GM21526 (cell line): ENCODE measurements around the gene ADCY6.

ENCODE experiments used
- ATAC-seq: cut with Tn5 transposase; IDR thresholded peaks from one replicate; pipeline ENCODE4 v1.9.1; 2021; ENCODE audit warnings: moderate library complexity; ENCODE audit not compliant: unreplicated experiment, low FRiP score

The ADCY6 gene

DNA sequence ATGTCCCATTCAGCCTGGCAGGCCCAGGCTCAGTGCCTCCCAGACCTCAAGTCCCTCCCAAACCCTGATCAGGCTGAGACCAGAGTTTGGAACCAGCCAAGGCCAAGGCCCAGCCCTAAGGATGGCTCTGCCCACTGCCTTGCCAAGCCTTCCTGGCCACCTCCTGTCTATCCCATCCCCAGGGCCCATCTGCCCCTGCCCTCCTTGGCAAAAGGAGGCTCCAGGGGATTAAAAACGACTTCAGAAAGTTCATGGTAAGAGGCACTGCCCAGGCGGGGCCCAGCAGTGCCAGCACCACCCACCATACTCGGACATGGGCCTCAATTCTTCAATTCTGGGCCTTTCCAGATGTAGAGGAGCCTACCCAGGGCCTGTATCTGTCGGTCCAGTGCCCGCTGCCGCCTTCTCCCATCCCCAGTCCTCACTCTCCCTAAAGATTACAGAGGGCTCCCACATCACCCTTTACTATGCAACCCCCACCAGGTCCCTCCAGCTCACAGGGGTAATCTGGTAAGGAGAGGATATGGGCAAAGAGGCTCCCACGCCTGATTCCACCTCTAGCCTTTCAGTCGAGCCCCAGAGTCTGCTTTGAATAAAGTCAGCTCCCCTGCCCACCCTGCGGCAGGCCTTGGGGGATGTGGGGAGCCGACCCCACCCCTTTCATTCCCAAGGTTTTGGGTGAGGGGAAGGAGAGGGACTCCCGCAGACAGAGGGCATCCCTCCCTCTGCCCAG is 932 bp downstream of the ADCY6 start:
- ATAC-seq = no peak

DNA sequence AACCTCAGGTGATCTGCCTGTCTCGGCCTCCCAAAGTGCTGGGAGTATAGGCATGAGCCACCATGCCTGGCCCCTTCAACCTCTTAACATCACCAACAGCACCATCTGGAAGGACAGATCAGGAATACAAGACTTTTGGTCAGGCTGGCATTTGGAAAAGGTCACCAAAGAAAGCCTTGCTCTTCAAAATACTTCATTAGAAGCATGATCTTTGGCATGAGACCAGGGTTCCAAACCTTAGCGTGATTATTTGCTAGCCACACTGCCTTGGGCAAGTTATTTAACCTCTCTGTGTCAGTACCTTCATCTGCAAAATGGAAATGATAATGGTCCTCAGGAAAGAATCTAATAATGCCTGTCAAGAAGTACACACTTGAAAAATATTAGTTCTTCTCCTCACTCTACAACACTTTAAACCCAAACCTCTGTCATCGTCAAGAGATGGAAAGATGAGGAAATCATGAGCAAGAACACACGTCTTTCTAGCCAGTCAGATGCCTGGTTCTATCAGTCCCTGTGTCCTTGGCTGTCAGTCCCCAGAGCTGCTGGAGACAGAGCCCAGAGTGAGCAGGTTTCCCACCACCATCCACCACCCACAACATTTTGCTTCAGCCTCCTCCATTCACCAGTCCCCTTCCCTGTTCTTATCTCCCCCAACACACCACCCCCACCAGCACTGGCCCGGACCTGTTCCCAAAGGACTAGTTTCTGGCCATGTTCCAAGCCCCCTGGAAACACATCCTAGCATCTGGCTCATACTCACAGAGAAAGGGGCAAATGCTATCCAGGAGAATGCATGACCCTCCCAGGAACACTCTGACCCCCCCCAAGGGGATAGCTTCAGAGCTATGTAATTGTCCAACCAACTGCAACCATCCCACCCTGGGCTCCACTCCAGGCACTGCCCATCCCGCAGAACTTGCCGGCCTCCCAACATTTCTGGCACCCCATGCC is 2.0 kb downstream of the ADCY6 start:
- no peak for ATAC-seq

DNA sequence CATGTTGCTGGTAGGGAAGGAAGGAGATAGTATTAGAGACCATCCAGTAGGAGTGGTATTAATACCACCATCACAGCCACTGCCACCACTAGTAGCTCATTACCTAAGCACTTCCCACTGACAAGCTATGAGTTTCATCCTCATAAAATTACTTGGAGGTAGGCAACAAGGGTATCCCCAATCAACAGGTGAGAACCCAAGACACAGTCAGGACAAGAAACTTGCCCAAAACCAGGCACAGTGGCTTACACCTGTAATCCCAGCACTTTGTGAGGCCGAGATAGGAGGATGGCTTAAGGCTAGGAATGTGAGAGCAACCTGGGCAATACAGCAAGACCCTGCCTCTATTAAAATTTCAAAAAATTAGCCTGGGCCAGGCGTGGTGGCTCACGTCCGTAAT is 5.5 kb downstream of the ADCY6 start:
- no peak for ATAC-seq

DNA sequence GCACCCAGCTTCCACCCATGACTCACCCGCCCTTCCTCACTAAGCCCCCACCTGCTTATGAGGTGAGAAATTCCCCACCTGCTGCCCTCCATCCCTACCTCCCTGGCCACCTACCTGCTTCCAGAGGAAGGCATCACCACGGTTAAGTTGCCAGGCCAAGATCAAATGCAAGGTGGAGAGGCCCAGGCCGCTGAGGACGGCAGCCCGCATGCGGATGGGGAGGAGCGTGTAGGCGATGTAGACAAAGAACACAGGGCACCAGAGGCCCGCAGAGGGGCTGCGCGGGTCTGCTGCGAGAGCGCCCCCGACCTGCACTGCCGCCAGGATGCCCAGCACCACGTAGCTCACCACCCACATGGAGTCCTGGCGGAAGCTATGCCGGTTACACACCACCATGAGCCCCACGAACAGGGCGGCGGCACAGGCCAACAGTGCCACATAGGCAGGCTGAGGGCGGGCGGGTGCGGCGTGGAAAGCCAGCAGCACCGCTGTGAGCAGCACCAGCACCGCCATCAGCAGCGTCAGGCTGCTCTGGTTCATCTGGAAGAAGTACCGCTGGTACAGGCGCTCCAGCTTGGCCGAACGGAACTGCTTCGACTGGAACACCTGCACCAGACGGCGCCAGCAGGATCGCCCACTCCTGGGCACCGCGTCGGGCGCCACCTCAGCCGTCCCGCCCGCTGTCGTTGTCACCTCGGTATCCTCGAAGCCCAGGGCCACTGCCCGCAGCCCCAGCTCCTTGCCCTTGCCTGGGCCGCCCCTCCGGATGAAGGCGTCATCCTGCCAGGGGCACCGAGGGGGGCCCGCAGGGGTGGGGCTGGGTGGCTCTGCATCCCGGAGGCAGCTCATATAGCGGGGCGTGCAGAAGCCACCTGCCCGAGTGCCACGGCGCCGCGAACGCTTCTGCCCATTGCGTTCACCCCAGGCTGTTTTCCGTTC is 6.2 kb downstream of the ADCY6 start:
- ATAC-seq = no peak

DNA sequence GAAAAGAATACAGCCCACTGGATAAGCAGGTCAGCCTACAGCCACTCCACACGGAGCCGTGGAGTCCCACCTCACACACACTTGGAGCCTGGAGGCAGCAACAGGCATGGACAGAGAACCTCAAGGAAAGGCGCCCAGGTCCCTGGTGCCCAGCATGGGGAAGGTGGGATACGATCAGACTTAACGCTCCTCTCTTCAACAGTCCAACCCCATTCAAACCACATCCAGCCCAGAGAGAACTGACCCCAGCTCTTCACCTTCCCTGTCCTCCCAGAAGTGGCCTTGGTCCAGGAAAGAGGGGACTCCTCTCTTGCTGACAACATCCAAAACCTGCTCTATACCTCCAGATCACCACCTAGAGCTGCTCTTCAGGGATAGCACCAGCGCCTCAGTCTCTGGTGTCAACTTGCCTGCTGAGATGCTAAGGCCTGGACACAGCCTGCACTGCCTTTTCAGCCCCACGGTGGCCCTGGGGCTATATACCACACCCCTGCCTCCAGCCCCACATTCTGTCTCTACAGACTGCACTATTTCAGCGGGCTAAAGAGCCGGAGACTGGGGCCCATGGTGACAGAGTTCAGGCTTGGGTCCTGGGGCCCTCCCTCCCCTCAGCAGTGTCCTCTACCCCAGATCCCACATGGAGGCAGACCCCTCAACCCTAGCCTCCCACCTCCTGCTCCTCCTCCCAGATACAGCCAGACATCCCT is 7.0 kb downstream of the ADCY6 start:
- ATAC-seq = no peak

DNA sequence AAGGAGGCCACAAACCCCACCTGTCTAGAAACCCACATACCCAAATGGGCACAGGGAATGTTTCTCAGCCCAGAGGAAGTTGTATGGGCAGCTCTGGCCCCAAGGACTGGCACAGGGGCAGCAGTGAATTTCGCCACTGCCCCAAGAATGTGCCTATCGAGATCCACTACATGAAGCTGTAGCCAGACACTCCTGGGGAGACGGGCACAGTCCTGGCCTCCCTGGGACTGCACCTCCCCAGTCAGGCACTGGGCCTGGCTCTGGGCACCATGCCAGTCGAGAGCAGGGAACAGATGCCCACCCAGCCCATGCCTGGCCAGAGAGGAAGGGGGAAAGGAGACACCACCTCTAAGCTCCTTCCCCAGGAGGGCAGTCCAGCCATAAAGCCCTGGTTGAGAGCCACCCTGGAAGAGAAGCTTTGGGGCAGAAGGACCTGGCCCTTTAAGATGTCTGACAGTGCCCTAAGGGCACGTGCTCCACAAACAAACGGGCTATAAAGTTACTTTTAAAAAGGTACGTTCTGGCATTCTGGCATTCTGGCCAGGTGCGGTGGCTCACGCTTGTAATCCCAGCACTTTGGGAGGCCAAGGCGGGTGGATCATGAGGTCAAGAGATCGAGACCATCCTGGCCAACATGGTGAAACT is 8.4 kb downstream of the ADCY6 start:
- no peak for ATAC-seq

DNA sequence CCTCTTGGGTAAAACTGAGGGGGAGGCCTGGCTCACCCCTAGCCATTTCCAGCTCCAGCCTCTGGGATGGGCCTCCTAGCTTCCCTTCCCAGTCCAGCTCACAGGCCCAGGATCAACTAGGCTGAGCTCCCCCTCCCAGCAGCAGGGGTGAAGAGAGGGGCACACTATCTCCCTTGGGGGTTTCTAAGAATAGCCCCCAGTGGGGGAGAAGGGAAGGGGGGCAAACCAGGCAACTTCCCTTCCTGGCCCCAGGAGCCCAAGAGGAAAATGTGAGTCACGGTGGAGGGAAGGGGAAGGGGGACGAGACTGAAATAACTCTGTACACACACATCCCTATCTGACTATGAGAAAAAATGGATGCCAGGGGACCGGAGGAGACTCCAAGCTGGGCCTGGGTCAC is 9.0 kb downstream of the ADCY6 start:
- no peak for ATAC-seq

DNA sequence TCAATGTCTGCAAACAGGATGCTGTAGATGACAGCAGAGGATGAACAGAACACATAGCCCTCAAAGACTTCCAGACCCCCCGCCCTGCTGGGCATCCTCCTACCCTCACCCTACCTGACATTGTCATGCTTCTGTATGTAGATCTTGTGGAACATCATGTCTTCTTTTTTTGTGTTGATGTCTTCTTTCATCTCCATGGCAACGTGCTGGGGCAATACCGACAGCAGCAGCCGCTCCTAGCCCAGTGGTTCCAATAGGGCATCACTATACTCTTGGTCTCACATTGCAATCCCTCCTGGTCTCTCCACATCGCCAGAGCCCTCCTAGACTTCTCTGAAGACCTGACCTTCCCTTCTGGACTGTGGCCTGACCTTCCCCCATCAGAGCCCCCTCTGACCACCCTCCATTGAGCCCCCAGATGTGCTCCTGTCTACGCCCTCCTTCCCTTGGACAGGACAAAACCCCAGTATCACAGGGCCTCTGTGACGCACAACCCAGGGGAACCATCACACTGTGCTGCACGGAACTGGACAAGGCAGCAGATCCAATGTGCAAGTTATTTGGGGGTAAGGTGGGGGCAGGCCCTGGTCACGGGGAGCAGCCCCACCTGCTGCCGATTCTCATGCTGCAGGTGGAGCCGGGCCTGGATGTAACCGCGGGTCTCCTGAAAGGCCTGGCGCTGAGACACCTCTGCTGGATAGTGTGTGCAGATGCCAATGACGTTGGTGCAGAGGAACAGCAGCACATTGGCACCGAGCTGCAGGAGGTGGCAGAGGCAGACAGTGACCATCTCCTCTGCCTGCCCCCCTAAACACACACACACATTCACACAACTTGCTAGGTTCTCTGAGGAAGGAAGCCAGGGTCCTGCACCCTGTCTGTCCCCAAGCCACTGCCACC is 11.1 kb downstream of the ADCY6 start:
- ATAC-seq = no peak

DNA sequence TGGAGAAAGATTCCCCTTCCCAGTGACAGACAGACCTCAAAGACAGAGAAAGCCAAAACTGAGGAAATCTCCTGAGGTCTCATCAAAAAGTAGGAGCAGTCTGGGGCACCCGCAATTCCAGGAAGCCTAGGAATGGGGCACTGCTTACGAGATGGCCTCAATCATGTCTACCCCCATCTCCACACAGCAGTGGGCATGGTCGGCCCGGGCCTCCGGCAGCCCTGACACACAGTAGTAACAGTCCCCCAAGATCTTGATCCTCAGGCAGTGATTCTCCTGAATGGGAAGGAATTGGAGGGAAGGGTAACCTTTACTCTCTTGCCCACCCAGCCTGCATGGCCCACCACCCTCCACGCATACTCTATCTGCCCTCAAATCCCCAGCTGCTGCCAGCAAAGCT is 11.9 kb downstream of the ADCY6 start:
- no peak for ATAC-seq

DNA sequence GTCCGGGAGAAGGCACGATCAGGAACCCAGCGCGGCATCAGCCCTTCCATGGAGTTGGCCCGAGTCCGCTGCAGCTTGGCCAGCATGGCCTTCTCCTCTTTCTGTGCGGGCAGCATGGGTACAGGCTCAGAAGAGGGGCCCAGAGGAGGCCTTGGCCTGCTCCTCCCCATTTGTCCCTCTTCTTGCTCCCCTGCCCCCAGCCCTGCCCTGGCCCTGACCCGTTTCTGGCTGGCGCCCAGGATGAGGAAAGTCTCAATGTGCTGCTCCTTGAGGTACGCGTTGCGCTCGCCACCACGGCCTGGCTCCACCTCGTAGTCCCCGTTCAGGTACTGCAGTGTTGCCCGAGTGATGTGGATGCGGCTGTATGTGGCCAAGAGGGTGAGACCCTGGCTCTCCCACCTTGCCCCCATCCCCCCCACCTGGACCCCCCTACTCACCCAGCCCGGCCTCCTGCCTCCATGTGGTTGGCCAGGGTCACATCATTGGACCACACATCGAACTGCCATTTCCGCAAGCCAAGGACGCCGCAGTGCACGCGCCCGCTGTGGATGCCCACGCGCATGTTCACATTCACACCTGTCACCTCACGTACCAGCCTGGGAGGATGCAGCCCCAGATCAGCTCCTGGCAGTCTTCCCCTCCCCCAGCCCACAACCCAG is 12.8 kb downstream of the ADCY6 start:
- ATAC-seq = no peak

DNA sequence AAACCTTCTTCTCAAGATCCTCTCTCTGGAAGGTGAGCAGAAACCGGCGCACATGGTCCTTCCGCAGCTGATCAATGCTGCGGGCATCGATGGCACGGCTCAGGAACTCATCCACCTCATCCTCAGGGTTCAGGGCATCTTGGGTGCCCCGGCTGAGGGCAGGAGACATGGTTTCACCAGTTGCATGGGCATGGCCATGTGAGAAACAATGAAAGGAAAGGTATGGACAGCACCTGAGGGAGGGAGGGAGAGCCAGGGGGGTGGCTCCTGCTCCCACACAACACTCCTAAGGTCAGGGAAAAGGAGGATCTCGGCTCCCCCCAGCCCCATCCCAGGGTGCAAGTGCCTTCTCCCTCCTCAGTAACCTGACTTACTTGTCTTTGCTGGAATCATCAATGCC is 13.6 kb downstream of the ADCY6 start:
- ATAC-seq = no peak

DNA sequence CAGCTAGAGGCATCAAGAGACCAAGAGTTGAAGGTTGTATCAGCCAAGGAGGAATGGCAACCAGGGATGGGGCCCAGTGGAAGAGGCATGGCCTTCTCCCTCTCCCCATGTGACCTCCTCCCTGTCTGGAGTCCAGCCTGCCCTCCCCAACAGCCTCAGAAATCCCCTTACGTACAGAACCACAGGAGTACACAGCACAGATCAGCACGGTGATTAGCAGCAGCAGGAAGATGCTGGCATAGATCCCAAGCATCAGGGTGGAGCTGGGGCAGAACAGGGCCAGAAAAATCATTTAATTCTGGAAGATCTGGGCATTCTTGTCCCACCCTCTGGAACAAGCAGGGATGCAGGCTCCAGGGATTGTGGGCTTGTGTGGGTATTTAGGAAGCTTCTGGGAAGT is 14.4 kb downstream of the ADCY6 start:
- no peak for ATAC-seq

DNA sequence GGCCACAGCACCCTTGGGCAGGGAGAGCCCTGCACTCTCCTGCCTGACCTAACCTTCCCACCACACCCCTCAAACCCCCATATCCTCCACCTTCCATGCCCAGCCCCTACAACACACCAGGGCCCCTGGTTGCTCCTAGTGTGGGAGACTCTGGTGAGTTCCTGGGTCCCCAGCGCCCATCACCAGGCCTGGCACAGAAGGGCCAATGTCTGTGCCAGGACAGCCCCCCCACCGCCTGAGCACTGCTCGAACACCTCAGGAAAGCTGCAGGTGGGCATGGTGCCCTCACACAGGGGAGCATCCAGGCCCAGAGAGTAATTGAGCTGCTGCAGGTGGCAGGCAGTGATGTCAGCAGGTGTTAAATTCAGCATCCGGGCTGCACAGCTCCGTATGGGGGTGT is 15.2 kb downstream of the ADCY6 start:
- no peak for ATAC-seq

DNA sequence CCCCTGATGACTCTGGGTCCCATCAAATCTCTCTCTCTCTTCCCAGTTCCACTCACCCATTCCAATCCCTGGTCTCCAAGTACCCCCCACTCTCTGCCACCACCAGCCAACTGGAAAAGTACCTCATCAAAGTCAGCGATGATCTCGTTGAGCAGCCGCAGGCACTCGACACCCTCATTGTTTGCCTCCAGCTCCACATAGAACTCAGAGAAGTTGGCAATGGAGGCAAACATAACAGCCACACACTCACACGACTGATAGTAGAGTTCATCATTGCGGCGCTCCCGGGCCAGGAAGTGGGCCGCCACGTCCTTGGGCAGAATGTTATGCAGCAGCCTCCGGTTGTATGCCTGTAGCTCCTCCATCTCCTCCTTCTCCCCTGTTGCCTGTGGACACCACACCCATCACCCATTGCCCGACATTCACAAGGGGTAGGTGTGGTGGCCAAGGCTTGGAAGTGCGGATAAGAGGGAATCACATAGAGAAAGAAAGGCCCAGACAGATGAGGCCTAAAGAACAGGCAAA is 17.2 kb downstream of the ADCY6 start:
- ATAC-seq = no peak

DNA sequence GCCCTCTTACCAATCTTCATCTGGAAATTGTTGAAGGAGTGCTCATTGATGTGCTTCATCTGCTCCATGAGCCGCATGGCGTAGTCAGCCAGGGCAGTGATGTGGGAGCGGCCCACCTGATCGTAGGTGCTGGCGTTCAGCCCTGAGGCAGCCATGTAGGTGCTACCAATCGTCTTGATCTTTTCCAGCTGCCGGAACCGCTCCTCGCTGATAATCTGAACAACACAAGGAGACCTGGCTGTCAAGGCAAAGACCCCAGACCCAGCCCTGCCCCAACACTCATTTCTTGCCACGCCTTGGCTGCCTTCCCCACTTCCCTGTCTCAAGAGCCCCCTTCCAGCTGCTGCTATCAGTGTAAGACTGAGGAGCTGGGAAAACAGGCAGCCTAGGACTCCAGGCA is 18.1 kb downstream of the ADCY6 start:
- no peak for ATAC-seq

DNA sequence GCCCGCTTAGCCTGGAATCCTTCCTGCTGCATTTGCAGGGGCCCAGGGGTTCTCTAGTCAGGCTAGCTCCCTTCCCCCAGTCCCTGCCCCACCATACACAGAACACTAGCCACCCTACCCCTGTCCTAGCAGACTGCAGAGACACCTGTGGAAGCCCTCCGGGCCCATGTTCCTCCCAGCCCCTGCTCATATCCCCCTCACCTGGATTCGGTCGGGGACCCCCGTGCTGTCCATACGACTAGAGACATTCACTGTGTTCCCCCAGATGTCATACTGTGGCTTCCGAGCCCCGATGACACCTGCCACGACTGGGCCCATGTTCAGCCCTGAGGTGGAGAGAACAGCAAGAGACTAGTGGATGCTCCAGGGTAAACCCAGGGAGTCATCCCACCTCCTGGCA is 20.2 kb downstream of the ADCY6 start:
- ATAC-seq = no peak

DNA sequence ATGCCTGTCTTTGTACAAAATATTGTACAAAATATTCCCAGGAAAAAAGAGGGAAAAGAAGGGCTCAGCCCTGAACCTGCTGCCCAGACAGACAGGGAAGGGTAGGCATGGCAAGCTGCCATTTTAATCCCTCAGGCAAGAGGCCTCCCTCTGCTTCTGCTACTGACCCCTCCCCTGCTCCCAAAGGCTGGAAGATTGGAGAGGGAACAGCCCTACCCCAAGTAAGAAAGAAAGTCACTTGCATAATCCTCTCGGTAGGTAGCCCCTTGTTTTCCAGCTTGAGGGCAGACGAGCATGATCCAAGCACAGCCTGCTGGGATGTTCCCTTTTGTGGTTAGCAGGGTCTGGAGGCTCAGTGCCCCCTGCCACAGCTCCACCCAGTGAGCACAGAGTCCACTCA is 20.7 kb downstream of the ADCY6 start:
- ATAC-seq = no peak

DNA sequence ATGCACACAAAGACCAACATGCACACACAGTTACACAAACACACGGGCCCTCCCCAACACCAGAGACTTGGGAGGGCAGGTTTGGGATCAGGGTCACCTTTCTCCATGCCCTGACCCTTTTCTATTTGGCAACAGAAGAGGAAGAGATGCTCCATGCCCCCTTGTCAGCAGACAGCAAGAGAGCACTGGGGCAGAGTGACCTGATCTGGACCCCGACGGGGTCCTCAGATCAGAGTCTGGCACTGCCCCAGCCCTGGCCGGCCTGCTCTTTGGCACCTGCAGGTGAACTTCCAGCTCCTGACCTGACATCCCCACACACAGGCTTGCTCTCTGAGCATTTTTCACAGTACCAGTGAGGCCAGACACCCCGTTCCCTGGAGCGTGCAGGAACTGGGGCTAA is 21.4 kb downstream of the ADCY6 start:
- no peak for ATAC-seq
